ENCODE data around the gene INPP5E.

INPP5E gene

GRCh38 chr9:136445799-136446198, 6.2 kb upstream of the INPP5E start:
- DNase-seq, result no peak

- DNase-seq, result no peak
Observed at GRCh38 chr9:136444102-136444501, 4.5 kb upstream of the INPP5E start.

GRCh38 chr9:136443687-136444086, 4.0 kb upstream of the INPP5E start:
- no peak for DNase-seq

- DNase-seq, result no peak
Observed at GRCh38 chr9:136443087-136443486, 3.4 kb upstream of the INPP5E start.

- no peak for DNase-seq
Observed at GRCh38 chr9:136442265-136442664, 2.6 kb upstream of the INPP5E start.

- no peak for DNase-seq
Observed at GRCh38 chr9:136441681-136442245, 2.1 kb upstream of the INPP5E start.

GRCh38 chr9:136441191-136441680, 1.6 kb upstream of the INPP5E start:
- no peak for DNase-seq

GRCh38 chr9:136438548-136439480, 831 bp downstream of the INPP5E start:
- DNase-seq, result no peak

GRCh38 chr9:136437839-136438547, 1.7 kb downstream of the INPP5E start:
- no peak for DNase-seq

GRCh38 chr9:136437430-136437829, 2.2 kb downstream of the INPP5E start:
- no peak for DNase-seq

GRCh38 chr9:136436055-136436634, 3.5 kb downstream of the INPP5E start:
- DNase-seq, result no peak

GRCh38 chr9:136434580-136435169, 5.0 kb downstream of the INPP5E start:
- no peak for DNase-seq

- DNase-seq, result no peak
Observed at GRCh38 chr9:136433849-136434579, 5.6 kb downstream of the INPP5E start.

- no peak for DNase-seq
Observed at GRCh38 chr9:136433043-136433715, 6.5 kb downstream of the INPP5E start.

- DNase-seq, result no peak
Observed at GRCh38 chr9:136432591-136432990, 7.1 kb downstream of the INPP5E start.

- DNase-seq, result no peak
Observed at GRCh38 chr9:136431782-136432350, 7.8 kb downstream of the INPP5E start.

- DNase-seq, result no peak
Observed at GRCh38 chr9:136430588-136431234, 8.9 kb downstream of the INPP5E start.

- no peak for DNase-seq
Observed at GRCh38 chr9:136429683-136430491, 9.8 kb downstream of the INPP5E start.

GRCh38 chr9:136429075-136429628, 10.5 kb downstream of the INPP5E start:
- no peak for DNase-seq

All from NK-92 treated with Interleukin-12 subunit alpha and Interleukin-12 subunit beta, amount 100 ng/mL, for 24 hours (cell line).